GM19351 (cell line): ENCODE results near the gene CAPZB.
A peak's percentile ranks its signal among the peaks of the same experiment; 100 is the strongest.

ENCODE experiments used
- ATAC-seq: cut with Tn5 transposase; IDR thresholded peaks from one replicate; pipeline ENCODE4 v1.9.1; 2021; ENCODE audit warnings: mild to moderate bottlenecking, moderate library complexity; ENCODE audit not compliant: unreplicated experiment

The CAPZB gene

DNA sequence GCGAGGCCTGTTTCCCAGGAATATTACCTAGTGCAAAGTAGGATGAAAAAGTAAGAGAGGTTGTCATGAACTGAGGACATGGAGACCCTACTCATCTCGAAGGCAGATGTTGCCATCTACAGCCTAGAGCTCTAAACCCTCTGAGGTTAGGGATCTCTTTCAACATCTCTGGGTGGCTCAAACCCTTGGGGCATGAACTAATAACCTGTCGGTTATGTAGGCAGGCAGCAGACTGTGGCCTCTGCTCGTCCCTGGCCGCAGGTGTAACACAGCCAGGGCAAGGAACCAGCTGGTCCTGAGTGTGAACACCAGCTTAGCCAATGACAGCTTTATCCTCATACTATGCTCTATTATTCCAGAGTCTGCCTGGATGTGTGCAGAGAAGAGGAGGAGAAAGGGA lies 13.2 kb downstream of the CAPZB start:
- no peak for ATAC-seq

DNA sequence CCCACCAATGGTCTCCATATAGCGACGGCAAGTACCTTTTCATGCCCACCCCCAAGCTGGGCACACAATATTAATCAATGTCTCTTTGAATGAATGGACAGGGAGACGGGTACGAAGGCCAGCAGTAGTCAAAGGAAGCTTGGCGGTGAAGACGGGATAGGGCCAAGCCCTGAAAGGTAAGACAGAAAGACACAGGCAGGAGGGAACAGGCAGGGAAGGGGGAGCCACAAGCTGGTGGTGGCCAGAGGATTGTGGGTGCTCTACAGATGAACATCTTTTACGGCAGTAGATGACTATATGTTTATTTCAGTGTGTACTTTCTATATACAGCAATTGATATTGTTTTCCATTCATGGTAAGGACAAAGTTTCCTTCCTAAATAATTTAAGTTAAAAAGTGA lies 16.3 kb downstream of the CAPZB start:
- ATAC-seq, result no peak

- no peak for ATAC-seq
Measured at GRCh38 chr1:19468397-19468956, 16.9 kb downstream of the CAPZB start.

- ATAC-seq, result no peak
Measured at GRCh38 chr1:19467199-19468187, 17.8 kb downstream of the CAPZB start.

- no peak for ATAC-seq
Measured at GRCh38 chr1:19466112-19466561, 19.2 kb downstream of the CAPZB start.

- ATAC-seq, result no peak
Measured at GRCh38 chr1:19465650-19466049, 19.7 kb downstream of the CAPZB start.

DNA sequence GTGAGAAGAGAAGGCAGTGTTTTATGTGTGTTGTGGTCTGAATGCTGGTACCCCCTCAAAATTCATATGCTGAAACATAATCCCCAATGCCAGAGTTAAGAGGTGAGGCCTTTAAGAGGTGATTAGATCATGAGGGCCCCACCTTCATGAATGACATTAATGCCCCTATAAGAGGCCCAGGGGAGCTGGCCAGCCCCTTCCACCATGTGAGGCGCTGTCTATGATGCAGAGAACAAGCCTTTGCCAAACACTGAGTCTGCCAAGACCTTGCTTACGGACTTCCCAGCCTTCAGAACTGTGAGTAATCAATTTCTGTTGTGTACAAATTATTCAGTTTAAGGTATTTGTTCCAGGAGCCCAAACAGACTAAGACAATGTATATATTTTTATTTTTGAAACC lies 20.2 kb downstream of the CAPZB start:
- ATAC-seq, result no peak

GRCh38 chr1:19464696-19465095 lies 20.6 kb downstream of the CAPZB start:
- ATAC-seq, result no peak

GRCh38 chr1:19463504-19463803 lies 21.9 kb downstream of the CAPZB start:
- ATAC-seq, result no peak

DNA sequence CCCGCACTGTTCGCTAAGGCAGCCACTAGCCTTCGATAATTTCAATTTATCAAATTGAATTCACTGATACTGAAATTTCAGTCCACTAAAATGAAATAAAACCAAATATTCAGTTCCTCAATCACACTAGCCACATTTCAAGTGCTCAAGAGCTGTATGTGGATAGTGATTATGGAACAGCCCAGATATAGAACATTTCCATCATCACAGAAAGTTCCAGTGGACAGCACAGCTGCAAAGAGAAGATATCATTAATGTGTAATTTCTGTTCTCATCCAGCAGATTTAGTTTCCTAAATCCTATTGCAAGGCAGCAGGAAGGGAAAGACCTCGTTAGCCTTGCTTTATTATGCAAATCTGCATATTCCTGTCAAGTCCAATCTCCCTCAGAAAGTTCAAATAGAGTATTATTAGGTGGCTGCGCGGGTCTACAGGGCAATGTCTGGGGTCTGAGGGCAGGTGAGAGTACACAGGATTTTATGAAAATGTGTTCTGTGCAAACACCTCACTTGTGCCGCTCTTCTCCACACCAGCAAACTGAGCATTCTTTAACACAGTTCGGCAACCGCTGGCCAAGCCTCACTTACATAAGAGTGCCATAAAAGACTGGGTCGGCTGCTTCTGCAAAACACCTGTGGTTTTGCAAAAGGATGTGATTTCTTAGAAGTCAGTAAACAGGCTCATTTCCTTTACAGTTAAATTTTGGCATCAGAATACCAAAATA lies 22.4 kb downstream of the CAPZB start:
- ATAC-seq, result peak; percentile 62

DNA sequence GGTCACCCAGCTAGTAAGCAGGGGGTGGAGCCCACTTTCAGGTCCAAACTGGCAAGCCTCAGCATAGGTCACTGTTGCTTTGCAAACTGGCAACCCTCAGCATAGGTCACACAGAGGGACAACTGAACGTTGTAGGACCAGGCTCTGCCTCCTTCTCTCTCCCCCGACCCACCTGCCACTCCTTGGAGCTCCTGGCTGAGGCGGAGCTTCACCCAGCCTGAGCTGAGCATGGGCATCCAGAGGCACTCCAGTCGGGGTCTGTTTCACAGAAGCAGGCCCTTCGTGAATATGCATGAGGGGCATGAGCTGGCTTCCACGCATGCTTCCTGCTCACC lies 24.2 kb downstream of the CAPZB start:
- no peak for ATAC-seq

GRCh38 chr1:19460535-19461219 lies 24.7 kb downstream of the CAPZB start:
- no peak for ATAC-seq

- ATAC-seq, result no peak
Measured at GRCh38 chr1:19458815-19459417, 26.4 kb downstream of the CAPZB start.

DNA sequence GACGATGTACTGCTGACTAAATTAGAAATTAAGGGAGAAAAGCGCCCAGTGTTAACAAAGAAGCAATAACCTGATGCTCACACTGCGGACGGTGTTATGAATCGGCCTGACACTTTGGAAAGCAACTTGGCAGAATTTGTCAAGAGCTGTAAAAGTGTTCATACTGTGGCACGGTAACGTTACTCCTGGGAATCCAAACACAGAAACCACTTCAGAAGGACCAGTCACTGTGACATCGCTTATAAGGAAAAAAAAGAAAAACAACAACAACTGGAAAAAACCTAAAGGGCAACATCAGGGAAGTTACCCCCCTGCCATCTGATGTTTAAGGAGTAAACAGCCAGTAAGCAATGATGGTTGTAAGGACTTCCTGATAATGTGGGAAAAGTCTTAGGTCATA lies 27.7 kb downstream of the CAPZB start:
- ATAC-seq, result no peak

GRCh38 chr1:19456968-19457441 lies 28.3 kb downstream of the CAPZB start:
- ATAC-seq, result no peak

DNA sequence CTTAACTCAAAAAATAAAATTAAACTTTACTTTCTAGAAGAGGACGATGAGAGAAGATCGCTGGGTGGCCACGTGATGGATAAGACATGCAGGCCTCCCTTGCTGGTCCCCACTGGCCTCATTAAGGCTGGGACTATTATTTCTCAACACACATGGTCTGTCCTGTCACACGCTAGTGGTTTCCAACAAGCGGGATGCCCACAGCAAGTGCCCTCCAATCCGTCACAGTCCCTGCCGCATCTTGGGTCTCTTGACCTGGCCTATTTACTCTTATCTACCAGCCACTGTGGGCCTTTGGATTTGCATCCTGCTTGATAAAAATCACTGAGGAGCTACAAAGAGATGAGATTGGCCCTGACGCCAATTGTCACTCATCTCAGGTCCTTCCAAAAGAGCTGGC lies 30.0 kb downstream of the CAPZB start:
- no peak for ATAC-seq

- no peak for ATAC-seq
Measured at GRCh38 chr1:19454265-19455146, 30.8 kb downstream of the CAPZB start.

GRCh38 chr1:19453741-19454201 lies 31.6 kb downstream of the CAPZB start:
- ATAC-seq, result no peak

DNA sequence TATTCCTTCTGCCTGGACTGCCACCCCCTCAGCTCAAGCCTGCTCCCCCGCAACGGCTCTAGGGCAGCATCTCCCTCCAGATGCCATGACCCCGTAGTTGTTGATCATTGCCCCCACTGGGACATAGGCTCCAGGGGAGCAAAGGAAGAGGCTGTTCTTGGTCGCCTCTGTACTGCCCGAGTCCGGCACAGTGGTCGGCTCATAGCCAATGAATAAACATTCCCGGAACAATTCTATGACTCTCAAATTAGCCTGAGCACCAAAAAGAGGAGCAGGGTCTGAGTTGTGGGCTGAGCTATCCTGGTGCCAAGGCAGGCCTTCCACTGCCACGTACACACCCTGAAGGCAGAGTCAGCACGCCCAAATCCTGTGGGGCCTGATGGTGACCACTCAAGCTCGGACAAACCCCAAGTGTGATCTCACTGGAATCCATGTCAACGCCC lies 33.1 kb downstream of the CAPZB start:
- no peak for ATAC-seq
